Common myeloid progenitor, CD34-positive (primary cell): ENCODE results near the gene CYGB.

Experiments used
- CTCF ChIA-PET: fragments of 350-600 bp; sonication (Branson Sonifier 250); formaldehyde crosslinking; loops from one replicate; lab custom pipeline; 2021; ENCODE audit warnings: antibody characterized with exemption; lab: Charles Lee
- POLR2A ChIA-PET: fragments of 350-600 bp; sonication (Branson Sonifier 250); formaldehyde crosslinking; loops from one replicate; lab custom pipeline; 2021; ENCODE audit warnings: antibody characterized with exemption; lab: Charles Lee
- DNase-seq, 3 donors: peaks; one replicate each; pipeline versions ENCODE4 v3.0.0 to v3.0.0-alpha.2; 2013
- H3K27ac ChIP-seq, 2 experiments: 1 replicate in 1 of 2; 2 replicates in 1 of 2; pipeline ENCODE4 v1.7.0; 2013; ENCODE audit warnings: inconsistent platforms in 2 of 2, low read length in 2 of 2, mild to moderate bottlenecking in 2 of 2, low read depth in 1 of 2, moderate library complexity in 1 of 2; ENCODE audit not compliant: severe bottlenecking in 2 of 2, insufficient read depth in 1 of 2, poor library complexity in 1 of 2
- H3K27me3 ChIP-seq, 5 experiments: replicated peaks in 2 of 5; 1 replicate in 3 of 5; 2 replicates in 2 of 5; pipeline versions ENCODE4 v1.6.1 to v1.7.0; 2013; ENCODE audit warnings: low read length in 4 of 5, mild to moderate bottlenecking in 2 of 5, moderate library complexity in 2 of 5, inconsistent platforms in 1 of 5; ENCODE audit not compliant: insufficient read depth in 5 of 5, control insufficient read depth in 4 of 5
- H3K36me3 ChIP-seq, 4 experiments: 1 replicate in 2 of 4; 2 replicates in 2 of 4; pipeline versions ENCODE4 v1.6.1 to v1.7.0; 2013; ENCODE audit warnings: low read length in 3 of 4, control low read depth in 1 of 4, mild to moderate bottlenecking in 1 of 4; ENCODE audit not compliant: control insufficient read depth in 4 of 4, insufficient read depth in 4 of 4
- H3K4me1 ChIP-seq, 4 experiments: 1 replicate in 3 of 4; 2 replicates in 1 of 4; pipeline versions ENCODE4 v1.6.1 to v1.7.1; 2013; ENCODE audit warnings: low read length in 3 of 4, mild to moderate bottlenecking in 3 of 4, control low read depth in 1 of 4, inconsistent platforms in 1 of 4, moderate library complexity in 1 of 4; ENCODE audit not compliant: control insufficient read depth in 4 of 4, insufficient read depth in 4 of 4; ENCODE audit errors: control extremely low read depth in 1 of 4
- H3K4me3 ChIP-seq, 7 experiments: 1 replicate in 4 of 7; 2 replicates in 3 of 7; pipeline versions ENCODE4 v1.5.1 to v1.7.0; 2013; ENCODE audit warnings: mild to moderate bottlenecking in 7 of 7, low read length in 6 of 7, moderate library complexity in 6 of 7, inconsistent platforms in 2 of 7, low read depth in 2 of 7, control low read depth in 1 of 7; ENCODE audit not compliant: insufficient read depth in 4 of 7, control insufficient read depth in 1 of 7; ENCODE audit errors: extremely low read depth in 1 of 7
- H3K9me3 ChIP-seq, 5 experiments: 1 replicate in 4 of 5; 2 replicates in 1 of 5; pipeline versions ENCODE4 v1.6.1 to v1.7.1; 2013; ENCODE audit warnings: low read length in 4 of 5, mild to moderate bottlenecking in 2 of 5, inconsistent platforms in 1 of 5, low read depth in 1 of 5, moderate library complexity in 1 of 5; ENCODE audit not compliant: control insufficient read depth in 4 of 5, insufficient read depth in 2 of 5; ENCODE audit errors: control extremely low read depth in 1 of 5
- WGBS: methylation state at CpG from one replicate; pipeline ENCODE4 v1.1.5; 2013; ENCODE audit not compliant: insufficient coverage; 5-methylcytosine and 5-hydroxymethylcytosine counted together

The CYGB gene

DNA sequence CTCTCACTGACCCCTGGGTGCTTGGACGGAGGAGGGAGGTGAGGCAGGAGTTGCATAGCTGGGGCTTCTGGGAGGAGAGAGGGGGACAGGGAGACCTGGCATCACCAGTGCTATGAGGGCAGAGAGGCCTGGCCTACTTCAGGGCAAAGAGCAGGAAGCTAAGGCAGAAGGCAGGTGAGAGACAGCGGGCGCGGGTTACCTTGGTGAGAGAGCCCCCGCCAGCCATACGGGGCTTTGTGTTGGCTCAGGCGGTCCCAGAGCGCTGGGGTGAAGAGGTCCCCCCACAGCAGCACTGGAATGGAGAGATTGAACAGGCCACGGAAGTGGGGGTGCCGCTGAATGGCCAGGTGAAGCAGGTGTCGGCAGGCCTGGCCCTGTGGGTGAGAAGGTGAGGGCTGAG, 36.7 kb upstream of the CYGB start:
- peaks cover 0 to 7% (median 3%) of the 10 kb centered on the region in 4 experiments for H3K4me1 ChIP-seq
- H3K27ac ChIP-seq, result no peak overlapping the region
- H3K9me3 ChIP-seq, result peaks cover 0 to 3% (median 0%) of the 10 kb centered on the region in 5 experiments
- CTCF ChIA-PET, result no interaction called here
- no peaks in the 10 kb centered on the region for H3K27me3 ChIP-seq
- POLR2A ChIA-PET, result no interaction called here
- H3K4me3 ChIP-seq, result no peak overlapping the region
- WGBS, result 97% methylated on average over 10 of the region's 11 CpGs
- DNase-seq, result no peak
- no peaks in the 10 kb centered on the region for H3K36me3 ChIP-seq

DNA sequence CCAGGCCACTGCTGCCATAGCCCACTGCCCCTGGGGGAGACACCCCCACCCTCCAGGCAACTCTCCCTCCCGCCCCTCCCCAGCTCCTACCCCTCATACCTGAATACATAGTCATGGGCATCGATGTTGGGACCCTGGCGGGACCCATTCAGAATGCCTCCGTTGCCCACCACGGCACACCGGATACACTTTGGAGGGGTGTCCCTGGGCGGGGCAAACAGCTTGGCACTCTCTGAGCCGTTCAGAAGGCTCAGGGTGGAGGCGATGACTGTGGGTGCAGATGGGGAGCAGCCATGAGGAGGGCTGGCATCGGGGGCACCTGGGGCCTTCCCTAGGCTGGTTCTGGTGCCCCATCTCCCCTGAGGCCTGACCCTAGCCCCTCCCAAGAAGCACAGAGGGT, 35.6 kb upstream of the CYGB start:
- no peaks in the 10 kb centered on the region for H3K36me3 ChIP-seq
- CTCF ChIA-PET, result interaction anchor here (0.6 kb wide), 1 partner anchor 13 kb away, joined by 3 read pairs; no protein-coding TSS in a partner anchor
- 97% methylated on average over 6 of the region's 10 CpGs for WGBS
- peaks cover 0 to 3% (median 0%) of the 10 kb centered on the region in 5 experiments for H3K9me3 ChIP-seq
- no peak for DNase-seq
- POLR2A ChIA-PET, result no interaction called here
- H3K4me3 ChIP-seq, result no peak overlapping the region
- peaks cover 3 to 15% (median 12%) of the 10 kb centered on the region in 4 experiments for H3K4me1 ChIP-seq
- H3K27me3 ChIP-seq, result no peaks in the 10 kb centered on the region
- H3K27ac ChIP-seq, result no peak overlapping the region

DNA sequence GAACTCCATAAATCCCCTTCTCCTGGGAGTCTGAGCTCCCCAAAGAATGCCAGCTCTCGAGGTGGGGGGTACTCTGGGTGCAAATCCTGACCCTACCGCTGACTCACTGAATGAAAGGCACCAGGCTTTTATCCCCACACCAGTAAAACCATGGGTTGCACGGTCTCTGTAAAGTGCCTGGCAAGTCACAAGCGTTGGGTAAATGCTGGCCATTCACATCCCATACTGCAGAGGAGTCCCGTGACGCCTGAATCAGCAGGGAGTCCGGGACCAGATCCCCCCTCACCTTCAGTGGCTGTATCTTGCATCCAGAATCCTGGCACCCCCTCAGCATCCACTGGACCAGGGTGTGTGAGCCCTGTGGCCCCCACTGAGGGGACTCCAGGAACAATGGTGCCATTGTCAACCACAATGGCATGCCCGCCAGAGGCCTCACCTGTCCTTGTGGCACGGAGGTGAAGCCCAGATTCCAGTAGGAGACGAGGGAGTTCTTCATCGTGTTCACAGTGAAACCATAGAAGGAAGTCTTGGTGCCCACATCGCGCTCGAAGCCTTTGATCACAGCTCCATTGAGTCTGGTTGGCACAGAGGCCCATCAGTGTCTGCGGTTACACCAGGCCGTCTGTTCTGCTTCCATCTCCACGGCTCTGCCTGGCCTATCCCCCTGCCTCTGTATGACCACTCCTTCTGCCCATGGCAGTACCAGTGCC, 34.8 kb upstream of the CYGB start:
- H3K4me1 ChIP-seq, result peaks cover 3 to 23% (median 19%) of the 10 kb centered on the region in 4 experiments
- peaks cover 0 to 1% (median 0%) of the 10 kb centered on the region in 4 experiments for H3K36me3 ChIP-seq
- no peak for DNase-seq
- peaks cover 0 to 3% (median 0%) of the 10 kb centered on the region in 5 experiments for H3K9me3 ChIP-seq
- no peak overlapping the region for H3K4me3 ChIP-seq
- no peaks in the 10 kb centered on the region for H3K27me3 ChIP-seq
- POLR2A ChIA-PET, result interaction anchor here (0.6 kb wide), 1 partner anchor 231 kb away, joined by 3 read pairs; no protein-coding TSS in a partner anchor
- WGBS, result 96% methylated on average over 17 of the region's 17 CpGs
- H3K27ac ChIP-seq, result no peak overlapping the region
- CTCF ChIA-PET, result interaction anchor here (0.6 to 6.7 kb wide), 7 partner anchors 9 to 67 kb away, joined by 3 to 57 read pairs (median 4); partner anchors contain the start of gene ST6GALNAC2

DNA sequence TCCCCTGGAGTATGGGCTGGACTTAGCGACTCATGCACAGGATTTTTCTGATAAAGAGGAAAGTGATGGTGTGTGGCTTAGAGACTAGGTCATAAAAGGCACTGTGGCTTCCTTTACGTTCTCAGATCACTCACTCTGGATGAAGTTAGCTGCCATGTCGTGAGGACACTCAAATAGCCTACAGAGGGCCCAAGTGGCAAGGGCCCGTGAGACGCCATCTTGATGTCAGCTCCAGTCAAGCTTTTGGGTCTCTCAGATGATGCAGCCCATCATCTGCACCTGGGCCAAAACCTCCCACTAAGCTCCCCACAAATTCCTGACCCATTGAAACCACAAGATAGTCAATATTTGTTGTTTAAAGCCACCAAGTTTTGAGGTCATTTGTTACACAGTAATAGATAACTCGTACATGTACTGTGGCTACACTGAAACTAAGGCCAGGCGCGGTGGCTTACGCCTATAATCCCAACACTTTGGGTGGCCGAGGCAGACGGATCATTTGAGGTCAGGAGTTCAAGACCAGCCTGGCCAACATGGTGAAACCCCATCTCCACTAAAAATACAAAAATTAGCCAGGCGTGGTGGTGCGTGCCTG, 33.5 kb upstream of the CYGB start:
- H3K4me3 ChIP-seq, result no peak overlapping the region
- WGBS, result 97% methylated on average over 10 of the region's 13 CpGs
- ChIA-PET CTCF (interaction anchor here (1.1 to 6.7 kb wide), 6 partner anchors 11 to 53 kb away, joined by 3 to 57 read pairs (median 6); partner anchors contain the start of gene ST6GALNAC2), POLR2A (no interaction called here)
- peaks cover 0 to 3% (median 0%) of the 10 kb centered on the region in 5 experiments for H3K9me3 ChIP-seq
- H3K27me3 ChIP-seq, result no peaks in the 10 kb centered on the region
- DNase-seq, result no peak
- no peak overlapping the region for H3K27ac ChIP-seq
- peaks cover 0 to 10% (median under 1%) of the 10 kb centered on the region in 4 experiments for H3K36me3 ChIP-seq
- H3K4me1 ChIP-seq, result peaks cover 3 to 31% (median 29%) of the 10 kb centered on the region in 4 experiments

DNA sequence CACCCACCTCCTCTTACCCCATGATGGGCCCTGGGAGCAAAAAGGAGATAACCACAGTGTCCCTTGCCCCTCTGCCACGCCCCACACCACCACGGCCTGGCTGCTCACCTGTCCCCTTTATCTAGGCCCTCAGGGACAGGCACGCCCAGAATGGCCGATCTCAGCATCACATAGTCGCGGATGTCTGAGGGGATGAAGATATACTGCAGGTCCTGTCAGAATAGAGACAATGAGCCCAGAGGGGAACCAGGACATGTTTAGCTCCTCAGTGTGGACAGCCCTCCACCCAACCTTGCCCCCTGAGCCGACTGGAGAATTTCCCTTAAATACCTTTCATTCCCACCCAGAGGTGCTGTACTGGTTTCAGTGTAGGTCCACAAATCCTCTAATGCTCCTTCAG, 32.9 kb upstream of the CYGB start:
- peaks cover 0 to 3% (median 0%) of the 10 kb centered on the region in 5 experiments for H3K9me3 ChIP-seq
- CTCF ChIA-PET, result interaction anchor here (1.1 to 6.7 kb wide), 4 partner anchors 12 to 42 kb away, joined by 3 to 57 read pairs (median 6); no protein-coding TSS in a partner anchor

DNA sequence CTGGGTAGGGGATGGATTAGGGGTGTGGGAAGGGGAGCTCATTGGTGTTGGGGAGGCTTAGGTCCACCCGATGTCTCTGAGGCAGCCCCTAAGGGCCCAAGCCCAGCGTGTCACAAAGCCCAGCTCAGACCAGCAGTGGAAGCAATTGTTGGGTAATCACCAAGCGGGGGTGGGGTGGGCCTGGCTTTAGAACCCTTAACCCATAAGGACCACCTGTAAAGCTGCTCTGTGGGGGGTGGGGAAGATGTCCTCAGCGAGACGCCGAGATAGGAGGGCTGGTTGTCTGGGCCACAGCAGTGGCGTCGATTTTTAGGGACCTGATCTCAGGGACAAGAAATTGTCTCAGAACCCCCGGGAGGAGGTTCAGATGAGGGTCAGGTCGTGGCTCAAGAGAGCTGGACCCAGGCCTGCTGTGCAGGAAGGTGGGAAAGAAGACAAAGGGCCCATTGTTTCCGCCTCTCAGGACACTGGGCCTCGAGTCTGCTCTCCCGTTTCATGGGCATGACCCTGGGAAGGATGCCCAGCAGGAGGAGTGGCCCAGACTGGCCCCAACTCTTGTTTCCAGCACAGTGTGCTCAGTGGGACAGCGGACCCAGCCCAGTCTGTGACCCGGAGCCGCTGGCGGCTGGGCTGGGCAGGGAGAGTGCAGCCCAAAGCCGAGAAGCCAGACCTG, 32.2 kb upstream of the CYGB start:
- H3K36me3 ChIP-seq, result peaks cover 0 to 22% (median 8%) of the 10 kb centered on the region in 4 experiments
- H3K4me1 ChIP-seq, result peaks cover 3 to 37% (median 29%) of the 10 kb centered on the region in 4 experiments
- ChIA-PET CTCF (interaction anchor here (1.1 to 6.7 kb wide), 4 partner anchors 9 to 29 kb away, joined by 3 to 57 read pairs (median 4); no protein-coding TSS in a partner anchor), POLR2A (no interaction called here)
- H3K27ac ChIP-seq, result no peak overlapping the region
- no peaks in the 10 kb centered on the region for H3K27me3 ChIP-seq
- peaks cover 0 to 3% (median 0%) of the 10 kb centered on the region in 5 experiments for H3K9me3 ChIP-seq
- WGBS, result 97% methylated on average over 17 of the region's 18 CpGs
- no peak for DNase-seq
- no peak overlapping the region for H3K4me3 ChIP-seq

More for the DNA sequence above, 32.9 kb upstream of the CYGB start:
- POLR2A ChIA-PET, result no interaction called here
- no peak overlapping the region for H3K4me3 ChIP-seq
- no peak overlapping the region for H3K27ac ChIP-seq
- no peak for DNase-seq
- H3K27me3 ChIP-seq, result no peaks in the 10 kb centered on the region
- peaks cover 3 to 35% (median 29%) of the 10 kb centered on the region in 4 experiments for H3K4me1 ChIP-seq
- peaks cover 0 to 16% (median 3%) of the 10 kb centered on the region in 4 experiments for H3K36me3 ChIP-seq
- WGBS, result 87% methylated on average over 3 of the region's 7 CpGs
